GM12875 (cell line): ENCODE results near the gene MCL1.

Experiments
- H3K4me3 ChIP-seq: one replicate; pipeline ENCODE4 v1.5.1; 2011; ENCODE audit warnings: low read depth, low read length, control low read depth
- TF ChIP-seq, protein P1 (sequence below): IDR thresholded peaks from 2 replicates; pipeline ENCODE4 v1.5.1; 2011; ENCODE audit warnings: low read depth, mild to moderate bottlenecking, control low read depth, inconsistent platforms, low read length, moderate library complexity, borderline replicate concordance; ENCODE audit not compliant: insufficient read depth

The MCL1 gene

DNA sequence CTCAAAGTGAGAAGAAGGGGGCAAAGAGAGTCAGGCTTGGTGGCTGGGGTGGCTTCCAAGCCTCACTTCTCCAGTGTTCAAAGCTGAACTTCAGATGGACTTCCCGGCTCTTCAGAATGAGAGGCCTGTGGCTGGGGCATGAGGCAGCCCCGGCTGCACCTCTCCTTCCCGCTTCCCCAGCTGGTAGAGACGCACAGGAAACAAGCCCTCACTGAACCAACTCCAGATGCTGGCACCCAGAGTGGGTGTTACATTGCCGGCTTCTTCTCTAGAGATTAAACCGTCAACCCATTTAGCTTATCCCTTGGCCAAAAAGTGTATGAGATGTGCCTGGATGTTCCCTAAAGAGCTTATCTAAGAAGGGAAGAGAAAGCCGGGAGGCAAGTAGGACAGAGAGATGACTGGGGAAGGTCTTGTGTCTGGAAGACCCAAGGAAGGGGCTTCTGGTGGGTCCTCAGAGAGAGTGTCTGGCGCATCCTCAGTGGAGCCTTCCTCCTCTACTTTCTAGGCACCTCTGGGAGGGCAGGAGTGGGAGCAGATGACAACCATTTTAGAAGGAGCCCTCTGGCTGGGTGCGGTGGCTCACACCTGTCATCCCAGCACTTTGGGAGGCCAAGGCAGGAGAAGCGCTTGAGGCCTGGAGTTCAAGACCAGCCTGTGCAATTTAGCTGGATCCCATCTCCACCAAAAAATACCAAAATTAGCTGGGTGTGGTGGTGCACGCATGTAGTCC, 28.2 kb downstream of the MCL1 start:
- TF ChIP-seq, protein P1, sequence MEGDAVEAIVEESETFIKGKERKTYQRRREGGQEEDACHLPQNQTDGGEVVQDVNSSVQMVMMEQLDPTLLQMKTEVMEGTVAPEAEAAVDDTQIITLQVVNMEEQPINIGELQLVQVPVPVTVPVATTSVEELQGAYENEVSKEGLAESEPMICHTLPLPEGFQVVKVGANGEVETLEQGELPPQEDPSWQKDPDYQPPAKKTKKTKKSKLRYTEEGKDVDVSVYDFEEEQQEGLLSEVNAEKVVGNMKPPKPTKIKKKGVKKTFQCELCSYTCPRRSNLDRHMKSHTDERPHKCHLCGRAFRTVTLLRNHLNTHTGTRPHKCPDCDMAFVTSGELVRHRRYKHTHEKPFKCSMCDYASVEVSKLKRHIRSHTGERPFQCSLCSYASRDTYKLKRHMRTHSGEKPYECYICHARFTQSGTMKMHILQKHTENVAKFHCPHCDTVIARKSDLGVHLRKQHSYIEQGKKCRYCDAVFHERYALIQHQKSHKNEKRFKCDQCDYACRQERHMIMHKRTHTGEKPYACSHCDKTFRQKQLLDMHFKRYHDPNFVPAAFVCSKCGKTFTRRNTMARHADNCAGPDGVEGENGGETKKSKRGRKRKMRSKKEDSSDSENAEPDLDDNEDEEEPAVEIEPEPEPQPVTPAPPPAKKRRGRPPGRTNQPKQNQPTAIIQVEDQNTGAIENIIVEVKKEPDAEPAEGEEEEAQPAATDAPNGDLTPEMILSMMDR, result no peak
- no peak overlapping the region for H3K4me3 ChIP-seq

DNA sequence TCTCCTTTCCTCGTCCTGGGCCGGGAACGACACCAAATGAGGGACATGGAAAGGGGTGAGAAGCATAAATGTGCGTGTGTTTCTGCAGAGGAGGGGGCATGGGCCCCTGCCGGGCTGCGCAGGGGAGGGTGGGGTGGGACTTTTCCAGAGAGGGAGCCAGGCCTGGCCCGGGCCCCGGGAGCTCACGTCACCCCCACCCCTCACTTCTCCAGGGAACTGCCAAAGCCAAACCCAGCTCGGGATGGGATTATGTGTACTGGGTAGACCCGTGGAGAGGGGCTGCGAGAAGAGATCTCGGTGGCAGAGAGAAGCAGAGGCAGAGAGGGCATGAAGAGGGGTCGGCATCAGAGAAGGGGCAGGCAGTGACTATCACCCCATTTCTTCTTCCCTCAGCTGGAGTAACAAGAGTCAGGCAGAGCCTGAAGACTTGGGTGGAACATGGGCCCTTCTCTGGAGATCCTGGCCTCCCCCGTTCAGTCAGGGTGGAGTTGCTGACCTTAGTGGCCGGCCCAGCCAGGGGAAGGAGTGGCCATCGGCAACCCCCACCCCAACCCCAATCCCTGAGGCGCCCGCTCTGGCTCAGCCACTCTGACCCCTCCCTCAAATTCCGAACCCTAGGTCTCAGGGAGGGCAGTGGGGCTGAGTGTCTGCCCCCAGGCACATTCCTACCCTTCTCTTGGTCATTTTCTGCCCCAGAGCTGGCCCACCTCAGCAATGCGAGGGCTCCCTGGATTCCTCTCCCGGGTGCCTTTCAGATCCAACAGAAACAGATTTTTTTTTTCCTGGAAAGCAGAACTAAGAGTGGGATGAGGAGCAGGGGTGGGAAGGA, 29.0 kb downstream of the MCL1 start:
- H3K4me3 ChIP-seq, result no peak overlapping the region
- TF ChIP-seq, protein P1, result no peak

DNA sequence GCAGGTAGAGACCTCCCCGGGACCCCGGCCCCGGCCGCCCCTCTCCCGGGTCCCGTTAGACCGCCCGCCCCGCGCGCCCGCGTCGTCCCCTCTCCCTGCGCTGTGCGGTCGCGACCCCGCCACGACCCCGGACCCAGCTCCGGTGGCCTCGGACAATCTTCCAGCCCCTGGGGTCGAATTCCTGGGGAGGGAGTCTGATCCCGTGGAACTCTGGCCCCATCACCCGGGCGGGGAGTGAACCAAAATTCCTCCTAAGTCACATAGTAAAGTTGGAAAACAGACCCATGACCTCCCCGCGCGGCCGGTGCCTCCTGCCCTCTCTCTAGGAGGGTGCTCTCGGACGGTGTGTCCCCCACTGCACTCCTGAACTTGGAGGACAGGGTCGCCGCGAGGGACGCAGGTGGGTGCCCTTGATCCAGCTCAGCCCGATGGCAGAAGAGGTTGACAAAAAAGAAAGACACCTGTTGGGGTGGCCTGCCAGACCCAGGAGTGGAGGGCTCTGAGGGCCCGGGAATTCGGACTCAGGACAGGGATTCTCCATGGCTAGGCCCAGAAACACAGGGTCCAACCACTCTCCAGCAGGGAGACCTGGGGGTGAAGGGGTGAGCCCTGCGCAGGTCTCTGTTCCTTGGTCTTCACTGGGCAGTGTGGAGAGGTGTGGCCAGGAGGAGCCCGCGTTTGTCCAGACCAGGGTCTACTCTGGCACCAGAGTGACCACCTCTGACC, 29.8 kb downstream of the MCL1 start:
- peak overlapping the region; percentile 53 for H3K4me3 ChIP-seq
- TF ChIP-seq, protein P1, result no peak

DNA sequence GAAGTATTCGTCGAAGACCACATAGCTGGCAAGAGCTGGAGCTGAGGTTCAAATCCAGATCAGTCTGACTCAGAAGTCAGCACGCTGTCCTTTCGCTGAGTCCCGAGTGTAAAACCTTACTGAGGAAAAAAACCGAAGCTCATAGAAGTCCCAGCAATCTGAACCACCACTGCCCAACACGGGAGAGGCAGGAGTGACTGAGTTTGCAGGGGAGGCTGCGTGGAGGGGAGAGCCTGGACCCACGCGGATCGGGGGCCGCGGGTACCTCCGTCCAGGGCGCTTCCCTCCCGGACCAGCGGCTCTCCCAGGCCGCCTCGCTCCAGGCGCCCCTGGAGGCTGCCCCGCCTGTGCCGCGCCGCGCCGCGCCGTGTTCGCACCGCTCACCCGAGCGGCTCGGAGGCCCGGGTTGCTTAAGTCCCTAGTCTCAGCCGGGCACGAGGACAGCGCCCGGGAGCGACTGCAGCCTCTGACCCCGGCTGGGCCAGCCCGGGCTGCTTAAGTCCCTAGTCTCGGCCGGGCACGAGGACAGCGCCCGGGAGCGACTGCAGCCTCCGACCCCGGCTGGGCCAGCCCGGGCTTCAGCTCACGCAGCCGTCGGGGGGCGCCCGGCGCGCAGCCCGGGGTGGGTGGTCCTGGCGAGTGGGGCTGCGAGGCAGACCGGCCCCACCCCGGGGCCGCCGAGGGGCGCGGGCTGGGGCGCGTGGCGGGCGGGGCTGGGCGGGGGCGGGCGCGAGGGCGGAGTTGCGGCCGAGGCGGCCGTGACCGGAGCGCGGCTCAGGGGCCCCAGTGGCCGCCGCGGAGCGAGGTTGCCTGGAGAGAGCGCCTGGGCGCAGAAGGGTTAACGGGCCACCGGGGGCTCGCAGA, 30.5 kb downstream of the MCL1 start, which contains the start of gene ADAMTSL4:
Gene ADAMTSL4 (plus strand): TSS at position 777 of the 864 bp plus-strand sequence. CDS start 2,881 bp downstream, outside the sequence.
- H3K4me3 ChIP-seq, result peak within 1 kb of the TSS; percentile 53
- TF ChIP-seq, protein P1, result peak; percentile 19; the same call in 1 of the 2 replicates

DNA sequence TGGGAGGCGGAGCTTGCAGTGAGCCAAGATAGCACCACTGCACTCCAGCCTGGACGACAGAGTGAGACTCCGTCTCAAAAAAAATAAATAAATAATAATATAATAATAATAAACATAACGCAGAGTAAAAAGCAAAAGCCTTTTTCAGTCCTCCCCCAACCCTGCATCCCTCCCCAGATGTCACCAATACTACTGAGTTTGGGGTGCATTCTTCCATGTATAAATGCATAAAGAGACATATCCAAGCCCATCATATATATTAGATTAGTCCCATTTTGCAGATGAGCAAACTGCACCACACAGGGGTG, 31.1 kb downstream of the MCL1 start:
- no peak overlapping the region for H3K4me3 ChIP-seq
- TF ChIP-seq, protein P1, result no peak

DNA sequence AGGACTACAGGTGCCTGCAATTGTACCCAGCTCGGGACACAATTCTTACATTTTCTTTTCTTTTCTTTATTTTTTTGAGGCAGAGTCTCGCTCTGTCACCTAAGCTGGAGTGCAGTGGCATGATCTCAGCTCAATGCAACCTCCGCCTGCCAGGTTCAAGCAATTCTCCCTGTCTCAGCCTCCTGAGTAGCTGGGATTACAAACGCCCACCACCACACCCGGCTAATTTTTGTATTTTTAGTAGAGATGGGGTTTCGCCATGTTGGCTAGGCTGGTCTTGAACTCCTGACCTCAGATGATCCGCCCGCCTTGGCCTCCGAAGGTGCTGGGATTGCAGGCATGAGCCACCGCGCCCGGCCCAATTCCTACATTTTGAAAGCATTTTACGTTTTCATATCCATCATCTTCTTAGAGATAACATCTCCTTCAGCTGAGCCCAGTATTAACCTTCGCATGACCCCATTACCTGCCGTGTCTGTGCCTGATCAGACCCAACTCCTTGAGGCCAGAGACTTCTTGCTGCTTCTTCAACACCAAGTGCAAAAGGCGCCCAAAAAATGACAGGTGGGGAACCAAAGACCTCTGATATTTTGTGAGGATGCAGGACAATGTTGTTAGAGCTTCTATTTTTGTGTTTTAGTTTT, 33.0 kb downstream of the MCL1 start:
- H3K4me3 ChIP-seq, result no peak overlapping the region
- TF ChIP-seq, protein P1, result no peak
